ENCODE data around the gene PRKG1.

The PRKG1 gene

GRCh38 chr10:51897560-51897959 is 823.3 kb downstream of the PRKG1 start:
- no peak for DNase-seq (ENCODE audit: low spot score)
- TF ChIP-seq, protein P1, sequence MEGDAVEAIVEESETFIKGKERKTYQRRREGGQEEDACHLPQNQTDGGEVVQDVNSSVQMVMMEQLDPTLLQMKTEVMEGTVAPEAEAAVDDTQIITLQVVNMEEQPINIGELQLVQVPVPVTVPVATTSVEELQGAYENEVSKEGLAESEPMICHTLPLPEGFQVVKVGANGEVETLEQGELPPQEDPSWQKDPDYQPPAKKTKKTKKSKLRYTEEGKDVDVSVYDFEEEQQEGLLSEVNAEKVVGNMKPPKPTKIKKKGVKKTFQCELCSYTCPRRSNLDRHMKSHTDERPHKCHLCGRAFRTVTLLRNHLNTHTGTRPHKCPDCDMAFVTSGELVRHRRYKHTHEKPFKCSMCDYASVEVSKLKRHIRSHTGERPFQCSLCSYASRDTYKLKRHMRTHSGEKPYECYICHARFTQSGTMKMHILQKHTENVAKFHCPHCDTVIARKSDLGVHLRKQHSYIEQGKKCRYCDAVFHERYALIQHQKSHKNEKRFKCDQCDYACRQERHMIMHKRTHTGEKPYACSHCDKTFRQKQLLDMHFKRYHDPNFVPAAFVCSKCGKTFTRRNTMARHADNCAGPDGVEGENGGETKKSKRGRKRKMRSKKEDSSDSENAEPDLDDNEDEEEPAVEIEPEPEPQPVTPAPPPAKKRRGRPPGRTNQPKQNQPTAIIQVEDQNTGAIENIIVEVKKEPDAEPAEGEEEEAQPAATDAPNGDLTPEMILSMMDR (conservative IDR thresholded peaks at IDR 0.05; ENCODE audit: low read depth): no peak
- POLR2A ChIA-PET (ENCODE audit: low non-redundant PET): no interaction called here

DNA sequence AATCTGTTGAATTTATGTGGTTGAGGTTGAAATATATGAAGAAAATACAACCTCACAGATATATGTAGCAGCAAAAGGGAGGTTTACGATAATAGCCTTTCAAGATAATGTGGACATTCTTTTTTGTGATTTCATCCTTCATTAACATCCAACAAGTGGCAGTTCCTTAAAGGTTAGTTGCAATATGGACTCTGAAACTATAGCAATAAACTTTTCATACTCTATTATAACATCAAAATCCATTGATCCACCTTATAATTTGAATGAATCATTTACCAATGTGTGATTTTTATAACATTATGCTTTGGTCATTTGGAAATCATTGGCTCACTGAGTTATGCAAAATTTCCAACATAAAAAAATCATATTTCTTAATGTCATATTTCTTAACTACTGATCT is 825.9 kb downstream of the PRKG1 start:
- no peak overlapping the region for H3K27ac ChIP-seq
- ChIA-PET POLR2A (ENCODE audit: low non-redundant PET) (no interaction called here), CTCF (no interaction called here)
- TF ChIP-seq, protein P1 (conservative IDR thresholded peaks at IDR 0.05; ENCODE audit: low read depth): no peak
- DNase-seq (ENCODE audit: low spot score): no peak

More at GRCh38 chr10:51897560-51897959, 823.3 kb downstream of the PRKG1 start:
- no peak overlapping the region for H3K27ac ChIP-seq
- CTCF ChIA-PET: no interaction called here

- H3K27ac ChIP-seq: no peak overlapping the region
- TF ChIP-seq, protein P1 (conservative IDR thresholded peaks at IDR 0.05; ENCODE audit: low read depth): no peak
- DNase-seq (ENCODE audit: low spot score): no peak
- POLR2A ChIA-PET (ENCODE audit: low non-redundant PET): no interaction called here
- CTCF ChIA-PET: no interaction called here
These were observed 829.4 kb downstream of the PRKG1 start for GRCh38 chr10:51903675-51904074.

DNA sequence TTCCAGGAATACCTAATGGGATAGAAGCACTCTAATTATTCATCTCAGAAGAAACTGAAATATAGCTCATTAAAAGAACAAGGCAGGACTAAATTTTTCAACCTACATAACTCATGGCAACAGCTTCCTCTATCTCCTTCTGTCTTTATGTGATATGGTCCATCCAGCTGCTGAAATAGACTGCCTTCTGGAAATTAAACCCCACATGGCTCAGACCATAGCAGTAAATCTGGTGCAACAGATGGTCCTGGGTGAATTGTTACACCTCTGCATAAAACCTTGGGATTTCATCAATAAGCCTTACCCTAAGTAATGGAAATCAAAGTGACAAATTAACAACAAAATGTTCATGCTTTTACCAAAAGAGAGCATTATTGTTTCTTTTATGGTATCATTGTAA is 830.7 kb downstream of the PRKG1 start:
- ChIA-PET CTCF (no interaction called here), POLR2A (ENCODE audit: low non-redundant PET) (no interaction called here)
- no peak for DNase-seq (ENCODE audit: low spot score)
- no peak overlapping the region for H3K27ac ChIP-seq
- TF ChIP-seq, protein P1 (conservative IDR thresholded peaks at IDR 0.05; ENCODE audit: low read depth): no peak

GRCh38 chr10:51907361-51907760 is 833.1 kb downstream of the PRKG1 start:
- CTCF ChIA-PET: interaction anchor here (0.7 kb wide), 1 partner anchor 834 kb away, joined by 3 read pairs; no protein-coding TSS in a partner anchor
- no peak for DNase-seq (ENCODE audit: low spot score)

DNA sequence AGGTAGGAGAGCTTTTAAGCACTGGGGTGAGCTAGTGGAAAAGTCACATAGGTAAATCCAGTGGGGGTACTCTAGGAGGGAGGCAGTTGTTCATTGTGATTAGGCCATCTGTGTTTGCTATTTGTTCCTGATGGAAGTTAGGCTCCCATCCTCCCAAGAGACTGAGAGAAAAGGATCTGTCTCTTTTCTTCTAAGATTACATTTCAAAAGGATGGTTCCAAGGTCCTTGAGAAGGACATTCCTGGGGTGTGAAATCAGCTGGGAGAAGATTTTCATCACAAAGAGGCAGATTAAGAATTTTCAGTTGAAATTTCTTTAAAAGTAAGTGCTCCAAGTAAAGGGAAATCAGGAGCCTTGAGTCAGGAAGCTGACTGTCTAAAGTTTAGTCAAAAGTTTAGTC is 835.9 kb downstream of the PRKG1 start:
- CTCF ChIA-PET: interaction anchor here (0.6 kb wide), 1 partner anchor 27 kb away, joined by 3 read pairs; no protein-coding TSS in a partner anchor
- TF ChIP-seq, protein P1 (conservative IDR thresholded peaks at IDR 0.05; ENCODE audit: low read depth): no peak
- DNase-seq (ENCODE audit: low spot score): no peak
- no peak overlapping the region for H3K27ac ChIP-seq
- POLR2A ChIA-PET (ENCODE audit: low non-redundant PET): no interaction called here

More at GRCh38 chr10:51907361-51907760, 833.1 kb downstream of the PRKG1 start:
- TF ChIP-seq, protein P1 (conservative IDR thresholded peaks at IDR 0.05; ENCODE audit: low read depth): no peak
- H3K27ac ChIP-seq: no peak overlapping the region
- POLR2A ChIA-PET (ENCODE audit: low non-redundant PET): no interaction called here

- TF ChIP-seq, protein P1 (conservative IDR thresholded peaks at IDR 0.05; ENCODE audit: low read depth): no peak
- POLR2A ChIA-PET (ENCODE audit: low non-redundant PET): no interaction called here
- CTCF ChIA-PET: interaction anchor here (0.6 kb wide), 1 partner anchor 26 kb away, joined by 3 read pairs; no protein-coding TSS in a partner anchor
- no peak for DNase-seq (ENCODE audit: low spot score)
- no peak overlapping the region for H3K27ac ChIP-seq
These were observed 836.3 kb downstream of the PRKG1 start for GRCh38 chr10:51910596-51910995.
